Large intestine (tissue), 3 donors: Measurements from ENCODE around the gene SSBP3. TPM values are rescaled to one million over a fixed set of nuclear protein-coding genes. Genes with fewer than 3 reads are reported as not detected.
"Not testable (repeated sequence)": the region's sequence is repeated elsewhere in the genome, so short reads cannot be mapped to it uniquely, and the experiment has no call there.

Experiments
- DNase-seq, 2 donors: peaks; one replicate each; pipeline versions ENCODE4 v3.0.0 to v3.0.0-alpha.2; 2013
- H3K27ac ChIP-seq: one replicate; pipeline ENCODE4 v1.5.1; 2013; ENCODE audit warnings: low read length
- H3K27me3 ChIP-seq: 2 replicates; pipeline ENCODE4 v1.6.1; 2013; ENCODE audit warnings: low read length; ENCODE audit not compliant: control insufficient read depth, insufficient read depth
- H3K36me3 ChIP-seq: 2 replicates; pipeline ENCODE4 v1.6.1; 2013; ENCODE audit warnings: low read length; ENCODE audit not compliant: control insufficient read depth, insufficient read depth
- H3K4me1 ChIP-seq: one replicate; pipeline ENCODE4 v1.6.1; 2013; ENCODE audit warnings: low read length; ENCODE audit not compliant: control insufficient read depth, insufficient read depth
- H3K4me3 ChIP-seq: one replicate; pipeline ENCODE4 v1.5.1; 2013; ENCODE audit warnings: low read length
- H3K9me3 ChIP-seq: one replicate; pipeline ENCODE4 v1.6.1; 2013; ENCODE audit warnings: mild to moderate bottlenecking, low read depth, low read length, moderate library complexity; ENCODE audit not compliant: control insufficient read depth
- WGBS: methylation state at CpG from one replicate; pipeline ENCODE4 v1.1.5; 2013; ENCODE audit warnings: low lambda C conversion rate; ENCODE audit not compliant: insufficient coverage; 5-methylcytosine and 5-hydroxymethylcytosine counted together
- polyA plus RNA-seq: library from polyadenylated mRNA; unstranded; fragments of 120-200 nt; gene quantifications from one replicate; pipeline ENCODE4 v1.2.1, GENCODE V29; 2013

The SSBP3 gene
- polyA plus RNA-seq, 1 donor = 48.2 TPM

- not testable (repeated sequence) for H3K27ac ChIP-seq, H3K4me1 ChIP-seq, H3K9me3 ChIP-seq, H3K4me3 ChIP-seq, DNase-seq, H3K27me3 ChIP-seq
- H3K36me3 ChIP-seq = peaks cover 73% of the 10 kb centered on the region
- no CpG with 5 or more reads among the region's 4 CpGs for WGBS
Observed at GRCh38 chr1:54207896-54208295, 198.3 kb downstream of the SSBP3 start.

GRCh38 chr1:54207287-54207686 lies 198.9 kb downstream of the SSBP3 start:
- Histone ChIP-seq H3K27me3 (no peaks in the 10 kb centered on the region), H3K4me1 (no peaks in the 10 kb centered on the region), H3K27ac (no peak overlapping the region), H3K4me3 (no peak overlapping the region), H3K36me3 (peaks cover 70% of the 10 kb centered on the region), H3K9me3 (no peaks in the 10 kb centered on the region)
- DNase-seq = no peak
- WGBS = no CpG with 5 or more reads among the region's 1 CpG

- peaks cover 10% of the 10 kb centered on the region for H3K4me1 ChIP-seq
- DNase-seq = no peak
- H3K4me3 ChIP-seq = no peak overlapping the region
- H3K27me3 ChIP-seq = no peaks in the 10 kb centered on the region
- no CpG with 5 or more reads among the region's 7 CpGs for WGBS
- H3K9me3 ChIP-seq = no peaks in the 10 kb centered on the region
- peaks cover 44% of the 10 kb centered on the region for H3K36me3 ChIP-seq
- no peak overlapping the region for H3K27ac ChIP-seq
Observed at GRCh38 chr1:54204199-54204598, 202.0 kb downstream of the SSBP3 start.

GRCh38 chr1:54200519-54200997 lies 205.6 kb downstream of the SSBP3 start:
- peaks cover 21% of the 10 kb centered on the region for H3K36me3 ChIP-seq
- H3K4me1 ChIP-seq = peaks cover 17% of the 10 kb centered on the region
- H3K27me3 ChIP-seq = no peaks in the 10 kb centered on the region
- no peaks in the 10 kb centered on the region for H3K9me3 ChIP-seq
- peak overlapping the region; percentile 96 for H3K4me3 ChIP-seq
- WGBS = no CpG with 5 or more reads among the region's 15 CpGs
- DNase-seq = peak in 1 of 2 donors; percentile 41
- peak overlapping the region; percentile 91 for H3K27ac ChIP-seq

GRCh38 chr1:54199765-54200518 lies 206.3 kb downstream of the SSBP3 start, which contains the start of the genes CYB5RL and MRPL37:
CYB5RL (minus strand) TSS chr1:54200030; CDS start chr1:54195616, 4,414 bp downstream.
MRPL37 (plus strand) TSS chr1:54200167; CDS start chr1:54200244, 77 bp downstream.
- Histone ChIP-seq H3K4me1 (peaks cover 17% of the 10 kb centered on the region), H3K4me3 (peak within 1 kb of the TSS; percentile 96), H3K9me3 (no peaks in the 10 kb centered on the region), H3K27ac (peak within 1 kb of the TSS; percentile 91), H3K27me3 (no peaks in the 10 kb centered on the region), H3K36me3 (peaks cover 21% of the 10 kb centered on the region)
- no CpG with 5 or more reads among the region's 51 CpGs for WGBS
- DNase-seq = peak; percentile 94 to 99

GRCh38 chr1:54199151-54199764 lies 206.9 kb downstream of the SSBP3 start:
- Histone ChIP-seq H3K36me3 (peaks cover 21% of the 10 kb centered on the region), H3K4me1 (peaks cover 17% of the 10 kb centered on the region), H3K4me3 (peak overlapping the region; percentile 96), H3K27me3 (no peaks in the 10 kb centered on the region), H3K9me3 (no peaks in the 10 kb centered on the region), H3K27ac (peak overlapping the region; percentile 91)
- no CpG with 5 or more reads among the region's 17 CpGs for WGBS
- peak; percentile 61 to 84 for DNase-seq

- no peak overlapping the region for H3K27ac ChIP-seq
- no peaks in the 10 kb centered on the region for H3K27me3 ChIP-seq
- 96% methylated on average over 4 of the region's 5 CpGs for WGBS
- peaks cover 53% of the 10 kb centered on the region for H3K36me3 ChIP-seq
- H3K9me3 ChIP-seq = no peaks in the 10 kb centered on the region
- no peak for DNase-seq
- H3K4me3 ChIP-seq = no peak overlapping the region
- no peaks in the 10 kb centered on the region for H3K4me1 ChIP-seq
Observed at GRCh38 chr1:54193453-54193852, 212.7 kb downstream of the SSBP3 start.

GRCh38 chr1:54191525-54191924 lies 214.7 kb downstream of the SSBP3 start:
- no CpG with 5 or more reads among the region's 1 CpG for WGBS
- Histone ChIP-seq H3K36me3 (peaks cover 57% of the 10 kb centered on the region), H3K27ac (no peak overlapping the region), H3K4me1 (no peaks in the 10 kb centered on the region), H3K27me3 (no peaks in the 10 kb centered on the region), H3K4me3 (no peak overlapping the region), H3K9me3 (no peaks in the 10 kb centered on the region)
- DNase-seq = no peak

GRCh38 chr1:54190526-54190925 lies 215.7 kb downstream of the SSBP3 start:
- no peak for DNase-seq
- Histone ChIP-seq H3K4me3 (no peak overlapping the region), H3K27ac (no peak overlapping the region), H3K9me3 (no peaks in the 10 kb centered on the region), H3K36me3 (peaks cover 53% of the 10 kb centered on the region), H3K4me1 (no peaks in the 10 kb centered on the region), H3K27me3 (no peaks in the 10 kb centered on the region)
- WGBS = no CpG with 5 or more reads among the region's 9 CpGs

GRCh38 chr1:54188291-54188690 lies 217.9 kb downstream of the SSBP3 start:
- Histone ChIP-seq H3K4me3 (no peak overlapping the region), H3K36me3 (peaks cover 36% of the 10 kb centered on the region), H3K27me3 (no peaks in the 10 kb centered on the region), H3K27ac (no peak overlapping the region), H3K4me1 (no peaks in the 10 kb centered on the region), H3K9me3 (no peaks in the 10 kb centered on the region)
- DNase-seq = no peak
- no CpG with 5 or more reads among the region's 1 CpG for WGBS
